LNCaP clone FGC (cell line): ENCODE results near the gene NEURL2.

Source experiments
- DNase-seq: peaks from one replicate; pipeline ENCODE4 v3.0.0-alpha.2; 2011; ENCODE audit warnings: low read depth
- H3K4me3 ChIP-seq: 2 replicates; pipeline ENCODE4 v1.5.1; 2011; ENCODE audit warnings: mild to moderate bottlenecking, low read depth, low read length, control low read depth
- CTCF ChIP-seq: IDR thresholded peaks from 2 replicates; pipeline ENCODE4 v1.5.1; 2012; ENCODE audit warnings: mild to moderate bottlenecking; ENCODE audit not compliant: control insufficient read depth, insufficient read depth; ENCODE audit errors: extremely low read depth

Gene NEURL2

GRCh38 chr20:45859916-45860315 is 31.1 kb downstream of the NEURL2 start:
- no peak overlapping the region for H3K4me3 ChIP-seq
- DNase-seq: no peak
- no peak for TF ChIP-seq CTCF

- peak overlapping the region; percentile 71 for H3K4me3 ChIP-seq
- no peak for TF ChIP-seq CTCF
- no peak for DNase-seq
Measured at GRCh38 chr20:45857882-45858216, 33.2 kb downstream of the NEURL2 start.

GRCh38 chr20:45857114-45857881 is 33.7 kb downstream of the NEURL2 start, which contains the start of the genes ACOT8 and ZSWIM3:
Gene ACOT8 (minus strand): TSS chr20:45857392. CDS start chr20:45857315, 77 bp downstream.
Gene ZSWIM3 (plus strand): TSS chr20:45857614. CDS start chr20:45857826, 212 bp downstream.
- no peak for TF ChIP-seq CTCF
- peak within 1 kb of the TSS; percentile 71 for H3K4me3 ChIP-seq
- peak; percentile 100 for DNase-seq

GRCh38 chr20:45853484-45853883 is 37.5 kb downstream of the NEURL2 start:
- no peak for DNase-seq
- H3K4me3 ChIP-seq: no peak overlapping the region
- no peak for TF ChIP-seq CTCF

GRCh38 chr20:45852326-45852725 is 38.7 kb downstream of the NEURL2 start:
- TF ChIP-seq CTCF: no peak
- no peak for DNase-seq
- H3K4me3 ChIP-seq: no peak overlapping the region

- no peak for DNase-seq
- H3K4me3 ChIP-seq: no peak overlapping the region
- no peak for TF ChIP-seq CTCF
Measured at GRCh38 chr20:45851501-45851900, 39.5 kb downstream of the NEURL2 start.

GRCh38 chr20:45850926-45851325 is 40.1 kb downstream of the NEURL2 start:
- no peak for TF ChIP-seq CTCF
- DNase-seq: no peak
- H3K4me3 ChIP-seq: no peak overlapping the region
